HG03558 (cell line): ENCODE measurements around the gene TPRG1L.

Experiments used
- ATAC-seq: cut with Tn5 transposase; IDR thresholded peaks from one replicate; pipeline ENCODE4 v1.9.1; 2021; ENCODE audit warnings: moderate number of reproducible peaks; ENCODE audit not compliant: unreplicated experiment; ENCODE audit errors: extremely low read depth

Gene TPRG1L

DNA sequence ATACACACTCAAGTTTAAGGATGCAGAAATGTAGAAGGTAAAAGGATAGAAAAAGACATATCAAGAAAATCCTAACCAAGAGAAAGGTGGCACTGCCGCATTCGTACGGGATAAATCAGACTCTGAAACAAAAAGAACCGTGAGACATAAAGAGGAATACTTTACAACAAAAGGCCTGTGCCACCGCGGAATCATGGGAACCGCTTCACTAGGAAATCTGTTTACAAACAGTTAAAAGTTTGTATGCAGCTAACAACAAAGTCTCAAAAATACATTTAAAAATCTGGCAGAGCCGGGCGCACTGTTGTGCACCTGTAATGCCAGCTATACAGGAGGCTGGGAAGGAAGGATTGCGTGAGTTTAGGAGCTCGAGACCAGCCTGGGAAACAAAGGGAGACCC lies 17.0 kb downstream of the TPRG1L start:
- no peak for ATAC-seq

DNA sequence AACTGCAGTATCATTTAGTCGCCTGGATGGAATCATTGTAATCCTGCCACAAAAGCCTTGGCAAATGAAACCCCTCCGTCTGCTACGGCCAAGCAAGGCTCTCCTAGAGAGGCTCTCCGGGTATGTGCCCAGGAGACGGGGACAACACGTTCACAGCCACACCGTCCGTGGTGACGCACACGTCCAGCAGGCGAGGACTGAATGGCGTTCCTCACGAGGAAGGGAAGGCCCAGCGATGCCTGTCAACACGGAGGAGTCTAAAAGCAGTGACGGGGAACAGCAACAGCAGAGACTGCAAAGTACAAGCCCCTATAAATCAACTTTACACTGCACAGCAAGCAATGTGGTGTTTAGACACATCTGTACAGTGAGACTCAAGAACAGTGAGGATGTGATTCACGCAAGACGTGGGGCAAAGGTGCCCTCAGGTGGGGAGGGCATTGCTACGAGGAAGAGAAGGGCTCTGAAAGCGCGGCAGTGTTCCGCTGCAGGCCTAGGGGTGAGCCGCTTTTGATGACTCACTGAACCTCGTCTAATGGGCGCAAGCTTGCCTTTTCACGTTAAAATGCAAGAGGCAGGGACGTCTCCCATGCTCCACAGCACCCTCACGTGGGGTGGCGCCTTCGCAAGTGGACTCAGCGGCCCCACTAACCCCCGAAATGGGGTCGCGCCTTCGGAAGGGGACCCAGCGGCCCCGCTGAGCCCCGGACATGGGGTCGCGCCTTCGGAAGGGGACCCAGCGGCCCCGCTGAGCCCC lies 18.3 kb downstream of the TPRG1L start:
- no peak for ATAC-seq

DNA sequence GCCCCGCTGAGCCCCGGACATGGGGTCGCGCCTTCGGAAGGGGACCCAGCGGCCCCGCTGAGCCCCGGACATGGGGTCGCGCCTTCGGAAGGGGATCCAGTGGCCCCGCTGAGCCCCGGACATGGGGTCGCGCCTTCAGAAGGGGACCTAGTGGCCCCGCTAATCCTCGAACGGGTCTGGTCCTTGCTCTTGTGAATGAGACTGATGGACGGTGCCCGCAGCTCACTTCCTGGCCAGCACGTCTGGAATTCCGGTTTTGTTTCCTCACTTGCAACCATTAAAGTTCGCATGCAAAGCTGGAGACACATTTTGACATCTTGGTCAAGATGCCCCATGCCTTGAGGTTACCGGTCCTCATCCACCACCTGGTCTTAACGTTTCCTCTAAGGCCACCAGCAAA lies 19.5 kb downstream of the TPRG1L start:
- ATAC-seq, result no peak

DNA sequence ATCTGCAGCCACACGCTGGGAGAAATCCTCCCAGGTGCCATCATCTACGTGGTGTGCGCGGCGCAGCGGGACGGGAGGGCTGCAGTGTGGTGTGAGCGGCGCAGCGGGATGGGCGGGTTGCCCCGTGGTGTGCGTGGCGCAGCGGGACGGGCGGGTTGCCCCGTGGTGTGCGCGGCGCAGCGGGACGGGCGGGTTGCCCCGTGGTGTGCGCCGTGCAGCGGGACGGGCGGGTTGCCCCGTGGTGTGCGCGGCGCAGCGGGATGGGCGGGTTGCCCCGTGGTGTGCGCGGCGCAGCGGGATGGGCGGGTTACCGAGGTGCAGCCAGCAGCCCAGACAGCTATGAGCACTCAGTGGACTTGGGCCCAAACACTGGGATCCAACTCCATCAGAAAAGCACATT lies 20.4 kb downstream of the TPRG1L start:
- no peak for ATAC-seq

DNA sequence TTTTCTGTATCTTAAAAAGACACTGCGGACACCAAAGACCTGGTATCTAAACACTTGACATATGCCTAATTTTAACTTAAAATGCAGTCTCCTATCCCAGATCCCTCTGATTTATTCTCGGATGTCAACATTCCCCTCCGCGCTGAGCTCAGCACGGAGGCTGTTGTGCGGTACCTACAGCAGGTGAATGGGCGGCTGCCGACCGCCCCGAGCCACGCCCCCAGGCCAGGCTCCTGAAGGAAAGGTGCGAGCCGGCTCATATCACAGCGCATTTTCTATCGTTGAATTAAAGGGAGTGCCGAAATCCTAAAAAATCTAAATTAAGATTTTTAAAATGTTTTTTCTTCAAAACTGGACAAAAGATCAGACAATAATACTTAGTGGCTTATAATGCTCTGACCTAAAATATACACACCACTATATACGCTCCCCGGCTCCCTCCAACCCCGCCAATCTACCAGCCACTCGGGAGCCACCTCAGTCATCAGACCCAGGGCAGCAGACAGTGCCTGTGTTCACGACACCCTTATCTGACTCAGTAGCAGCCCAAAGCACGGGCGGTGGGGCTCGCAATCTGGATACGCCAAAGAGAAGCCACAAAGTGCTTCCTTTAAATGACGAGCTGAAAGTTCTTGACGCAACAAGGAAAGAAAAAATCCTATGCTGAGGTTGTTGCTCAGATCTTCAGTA lies 21.0 kb downstream of the TPRG1L start:
- ATAC-seq, result no peak

DNA sequence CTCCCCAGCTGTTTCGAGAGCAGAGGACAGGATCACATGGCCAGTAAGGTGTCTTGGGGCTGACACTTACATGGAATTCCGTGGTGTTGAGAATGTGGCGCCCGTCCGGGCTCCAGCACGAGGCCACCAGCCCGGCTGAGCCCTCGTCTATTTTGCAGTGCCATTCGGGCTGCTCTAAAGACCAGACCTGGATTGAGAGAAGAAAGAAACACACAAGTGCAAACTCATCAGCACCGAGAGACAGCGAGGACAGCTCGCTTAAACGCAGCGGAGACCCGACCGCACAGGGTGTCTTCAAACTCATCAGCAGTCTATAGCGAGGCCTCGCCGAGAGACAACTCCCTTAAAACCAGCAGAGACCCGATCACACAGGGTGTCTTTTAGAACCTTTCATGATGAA lies 21.8 kb downstream of the TPRG1L start:
- ATAC-seq, result no peak

DNA sequence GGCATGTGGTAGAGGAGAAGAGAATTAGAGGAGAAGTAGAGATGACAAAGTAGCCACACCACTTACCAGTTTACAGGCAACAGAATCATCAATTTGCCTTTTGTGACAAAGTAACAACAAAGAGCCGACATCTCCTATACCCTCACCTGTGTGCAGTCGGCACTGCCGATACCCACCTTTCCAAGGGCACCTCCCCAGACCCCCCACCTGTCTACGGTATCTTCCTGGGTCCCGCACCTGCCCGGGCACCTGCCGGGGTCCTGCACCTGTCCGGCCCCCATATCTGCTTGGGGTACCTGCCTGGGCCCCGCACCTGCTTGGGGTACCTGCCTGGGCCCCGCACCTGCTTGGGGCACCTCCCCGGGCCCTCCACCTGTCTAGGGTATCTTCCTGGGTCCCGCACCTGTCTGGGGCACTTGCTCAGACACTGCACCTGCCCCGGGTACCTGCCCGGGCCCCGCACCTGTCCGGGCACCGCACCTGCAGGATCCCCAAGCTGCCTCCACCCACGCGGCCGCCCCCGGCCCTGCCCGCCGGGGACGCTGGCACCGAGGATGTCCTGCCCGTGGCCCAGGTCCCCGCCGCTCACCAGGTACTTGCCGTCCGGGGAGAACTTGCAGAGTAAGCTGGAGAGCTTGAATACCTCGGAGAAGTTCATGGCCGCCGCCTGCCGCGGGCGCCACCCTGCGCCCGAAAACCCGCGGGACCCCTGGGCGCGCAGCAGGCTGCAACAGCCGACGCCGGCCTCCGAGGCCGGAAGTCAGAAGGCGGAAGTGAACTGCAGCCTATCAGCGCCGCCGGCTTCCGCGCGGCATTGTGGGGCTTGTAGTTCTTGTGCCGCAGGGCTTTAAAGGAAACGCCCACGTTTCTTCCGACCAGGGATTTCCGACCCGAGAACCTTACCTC lies 24.8 kb downstream of the TPRG1L start, which contains the start of gene WRAP73:
Gene WRAP73, minus strand, starts transcription at position 762 of the 906 bp plus-strand sequence. Its CDS starts 104 bp downstream, at position 658.
- ATAC-seq, result peak; percentile 43

DNA sequence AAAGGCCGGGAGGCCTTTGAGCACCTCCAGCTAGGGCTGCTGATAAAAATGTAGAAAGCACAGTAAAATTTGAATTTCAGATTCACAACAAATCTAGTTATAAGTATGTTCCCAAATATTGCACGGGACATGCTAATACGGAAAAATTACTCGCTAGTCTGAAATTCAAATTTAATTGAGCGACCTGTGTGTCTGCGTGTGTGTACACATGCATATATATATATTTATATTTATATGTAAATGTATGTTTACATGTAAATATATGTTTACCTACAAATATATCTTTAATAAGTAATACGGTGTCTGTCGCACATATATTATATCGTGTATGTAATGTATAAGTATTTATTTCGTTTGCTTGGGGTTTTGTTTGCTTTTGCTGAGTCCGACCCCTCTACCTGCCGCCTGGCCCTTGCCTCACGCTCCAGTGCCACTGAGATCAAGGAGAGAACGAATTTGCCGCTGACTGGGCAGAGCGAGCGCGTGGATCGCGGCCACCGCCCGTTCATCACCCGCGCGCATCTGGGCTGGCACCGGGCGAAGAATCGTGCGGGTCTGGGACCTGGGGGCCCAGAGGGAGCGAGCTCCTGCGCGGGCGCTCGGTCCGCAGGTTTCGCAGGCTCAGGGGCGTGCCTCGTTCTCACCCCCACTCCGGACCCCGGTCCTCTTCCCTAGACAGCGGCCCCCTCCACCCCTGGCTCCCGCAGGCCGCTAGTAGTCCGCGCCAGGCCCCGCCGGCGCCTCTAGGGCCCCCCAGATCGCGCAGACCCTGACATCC lies 25.6 kb downstream of the TPRG1L start:
- ATAC-seq, result no peak

DNA sequence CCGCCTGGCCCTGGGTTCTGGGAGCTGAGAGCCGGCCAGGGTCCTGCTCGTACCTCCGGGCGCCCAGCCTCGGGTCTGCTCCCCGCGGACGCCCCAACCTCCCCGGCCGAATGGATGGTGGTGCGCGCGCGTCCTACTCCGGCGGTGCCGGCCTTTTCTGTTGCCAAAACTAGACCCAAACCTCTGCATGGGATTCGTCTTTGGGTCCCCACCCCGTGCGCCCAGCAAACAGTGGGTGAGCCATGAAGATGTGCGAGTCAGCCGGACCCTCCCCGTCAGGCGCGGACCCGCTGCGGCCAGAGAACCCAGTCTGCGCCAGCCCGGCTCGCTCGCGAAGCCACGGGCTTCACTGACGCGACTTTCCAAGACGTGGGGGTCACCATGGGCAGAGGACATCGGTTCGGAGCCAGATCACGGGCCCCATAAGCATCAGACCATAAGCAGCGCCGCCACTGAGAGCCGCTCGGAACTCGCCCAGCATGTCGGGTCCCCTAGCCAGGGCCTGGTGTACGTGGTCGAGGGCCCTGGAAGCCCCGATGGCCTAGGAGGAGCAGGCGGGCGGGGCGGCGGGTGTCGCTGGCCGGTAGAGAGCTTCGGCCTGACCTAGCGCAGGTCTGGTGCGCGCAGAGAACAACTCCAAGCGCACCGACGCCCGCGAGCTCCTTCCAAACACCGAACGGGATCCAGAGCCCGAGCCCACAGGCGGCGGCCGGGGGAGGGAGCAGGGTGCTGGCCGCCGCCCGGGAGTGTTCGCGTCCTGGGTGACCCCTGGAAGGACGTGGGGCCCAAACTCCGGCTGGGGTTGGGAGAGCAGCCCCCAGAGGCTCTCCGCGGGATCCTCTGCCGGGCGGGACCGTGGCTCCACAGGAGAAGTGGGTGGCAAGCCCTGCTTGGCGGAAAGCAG lies 26.5 kb downstream of the TPRG1L start:
- ATAC-seq, result no peak

DNA sequence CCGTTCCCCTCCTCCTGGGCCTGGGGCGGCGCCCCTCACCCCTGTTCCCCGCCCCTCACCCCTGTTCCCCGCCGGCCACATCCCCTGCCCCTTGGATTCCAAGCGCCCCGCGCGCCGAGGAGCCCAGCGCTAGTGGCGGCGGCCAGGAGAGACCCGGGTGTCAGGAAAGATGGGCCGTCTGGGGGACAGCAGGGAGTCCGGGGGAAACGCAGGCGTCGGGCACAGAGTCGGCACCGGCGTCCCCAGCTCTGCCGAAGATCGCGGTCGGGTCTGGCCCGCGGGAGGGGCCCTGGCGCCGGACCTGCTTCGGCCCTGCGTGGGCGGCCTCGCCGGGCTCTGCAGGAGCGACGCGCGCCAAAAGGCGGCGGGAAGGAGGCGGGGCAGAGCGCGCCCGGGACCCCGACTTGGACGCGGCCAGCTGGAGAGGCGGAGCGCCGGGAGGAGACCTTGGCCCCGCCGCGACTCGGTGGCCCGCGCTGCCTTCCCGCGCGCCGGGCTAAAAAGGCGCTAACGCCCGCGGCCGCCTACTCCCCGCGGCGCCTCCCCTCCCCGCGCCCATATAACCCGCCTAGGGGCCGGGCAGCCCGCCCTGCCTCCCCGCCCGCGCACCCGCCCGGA lies 27.2 kb downstream of the TPRG1L start, which contains the start of gene TP73:
Gene TP73, plus strand, starts transcription at position 587 of the 618 bp plus-strand sequence. CDS start 29,850 bp downstream, outside the sequence.
- no peak for ATAC-seq

DNA sequence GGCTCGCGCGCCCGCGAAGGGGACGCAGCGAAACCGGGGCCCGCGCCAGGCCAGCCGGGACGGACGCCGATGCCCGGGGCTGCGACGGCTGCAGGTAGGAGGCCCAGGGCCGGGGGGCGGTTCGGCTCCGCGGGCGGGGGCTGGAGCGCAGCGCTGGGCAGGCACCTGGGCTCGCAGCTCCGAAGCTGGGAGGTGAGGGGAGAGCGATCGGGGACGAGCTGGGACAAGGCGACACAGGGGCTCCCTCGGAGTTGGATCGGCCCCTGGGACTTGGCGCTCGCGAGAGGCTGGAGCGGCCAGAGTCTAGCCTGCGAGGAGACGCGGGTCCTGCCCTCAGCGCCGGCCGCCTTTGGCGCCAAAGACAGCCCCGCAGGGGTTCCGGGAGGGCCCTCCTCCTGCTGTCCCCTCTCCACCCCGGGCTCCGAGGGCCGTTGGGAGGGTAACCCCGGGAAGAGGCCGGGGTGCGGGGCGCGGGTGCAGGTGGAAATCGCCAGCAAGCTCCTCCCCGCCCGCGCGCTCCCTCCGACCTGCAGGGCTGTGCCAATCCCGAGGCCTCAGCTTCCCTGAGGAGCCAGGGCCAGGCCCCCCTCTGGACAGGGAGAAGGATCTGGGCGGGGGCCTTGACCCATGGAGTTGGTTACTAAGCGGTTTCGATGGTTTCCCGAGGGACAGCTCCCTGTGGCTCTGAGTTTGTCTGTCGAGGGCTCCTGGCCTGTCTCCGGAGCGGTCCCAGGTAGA lies 27.9 kb downstream of the TPRG1L start:
- no peak for ATAC-seq

DNA sequence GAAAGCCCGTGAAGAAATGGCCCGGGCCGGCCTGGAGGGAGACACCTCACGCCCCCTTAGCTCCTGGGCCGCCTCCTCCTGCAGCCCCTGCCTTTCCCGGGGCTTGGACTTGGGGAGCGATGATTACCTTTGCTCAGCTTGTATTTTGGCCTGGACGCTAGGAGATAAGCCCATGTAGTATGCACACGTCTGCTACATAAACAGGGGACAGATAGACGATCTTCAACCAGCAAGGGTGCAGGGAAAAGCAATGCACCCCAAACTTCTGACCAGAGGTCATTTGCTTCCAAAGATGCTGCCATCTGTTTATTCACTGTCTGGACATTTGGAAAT lies 28.4 kb downstream of the TPRG1L start:
- ATAC-seq, result no peak

DNA sequence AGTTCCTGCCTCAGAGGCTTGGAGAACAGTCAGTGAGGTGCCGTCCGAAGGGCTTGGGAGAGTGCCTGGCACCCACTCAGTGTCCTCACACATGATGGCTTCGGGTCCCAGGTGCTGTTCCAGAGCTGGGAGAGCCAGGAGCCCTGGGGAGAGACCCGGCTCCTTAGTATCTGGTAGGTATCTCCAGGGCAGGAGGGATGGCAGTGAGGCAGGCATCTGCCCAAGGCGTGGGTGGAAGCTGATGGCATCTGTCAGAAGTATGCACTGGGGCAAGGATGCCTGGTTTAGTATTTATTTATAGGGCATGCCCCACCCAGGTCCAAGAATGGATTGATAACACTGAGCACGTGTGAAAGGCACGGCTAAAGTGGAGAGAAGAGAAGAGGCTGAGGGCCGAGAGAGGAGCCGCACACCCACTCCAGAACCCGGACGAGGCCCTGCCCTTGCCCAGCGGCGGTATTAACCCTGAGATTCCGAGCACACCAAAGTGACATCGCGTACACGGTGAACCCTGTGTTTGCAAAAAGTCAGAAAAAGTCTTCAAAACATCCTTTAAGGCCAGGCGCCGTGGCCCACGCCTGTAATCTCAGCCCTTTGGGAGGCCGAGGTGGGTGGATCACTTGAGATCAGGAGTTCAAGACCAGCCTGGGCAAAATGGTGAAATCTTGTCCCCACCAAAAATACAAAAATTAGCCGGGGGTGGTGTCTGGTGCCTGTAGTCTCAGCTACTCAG lies 29.9 kb downstream of the TPRG1L start:
- ATAC-seq, result no peak

DNA sequence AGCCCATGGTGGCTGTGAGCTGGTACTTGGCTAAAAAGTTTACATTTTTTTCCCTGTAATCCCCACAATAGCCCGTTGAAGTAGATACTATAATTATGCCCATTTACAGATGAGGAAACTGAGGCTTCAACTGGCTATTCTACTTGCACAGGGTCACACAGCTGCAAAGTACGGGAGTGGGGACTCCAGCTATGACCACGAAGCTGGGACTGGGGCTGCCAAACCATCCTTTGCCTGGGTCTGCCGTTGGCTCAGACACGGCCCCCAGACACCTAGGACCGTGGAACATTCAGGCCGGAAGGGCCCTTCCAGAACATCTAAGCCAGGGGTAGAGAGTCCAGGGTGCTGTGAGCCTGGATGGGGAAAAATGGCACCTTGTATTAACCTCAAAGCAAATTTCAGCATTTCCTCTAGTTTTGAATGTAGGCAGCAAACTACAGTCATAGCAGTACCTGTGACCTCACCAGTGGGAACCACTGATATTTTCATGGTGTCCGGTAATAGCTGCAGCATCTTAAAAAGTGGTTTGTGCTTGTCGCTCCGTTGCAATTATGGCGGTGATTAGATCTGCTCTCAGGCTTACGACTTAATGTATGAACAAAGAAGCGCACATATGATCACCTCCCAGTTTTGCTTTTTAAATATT lies 31.8 kb downstream of the TPRG1L start:
- peak; percentile 50 for ATAC-seq

DNA sequence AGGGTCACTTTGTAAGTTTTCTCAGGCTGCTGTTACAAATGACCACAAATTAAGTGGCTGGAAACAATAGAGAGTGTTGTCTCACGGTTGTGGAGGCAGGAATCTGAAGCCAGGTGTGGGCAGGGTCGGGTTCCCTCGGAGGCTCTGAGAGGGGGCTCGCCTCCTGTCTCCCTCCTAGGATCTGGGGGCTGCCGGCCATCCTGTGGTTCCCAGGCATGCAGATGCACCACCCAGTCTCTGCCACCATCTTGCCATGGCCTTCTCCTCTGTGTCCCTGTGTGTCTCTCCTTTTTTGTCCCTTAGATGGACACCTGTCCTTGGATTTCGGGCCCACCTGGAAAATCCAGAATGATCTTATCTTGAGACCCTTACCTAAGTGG lies 32.3 kb downstream of the TPRG1L start:
- ATAC-seq, result no peak

DNA sequence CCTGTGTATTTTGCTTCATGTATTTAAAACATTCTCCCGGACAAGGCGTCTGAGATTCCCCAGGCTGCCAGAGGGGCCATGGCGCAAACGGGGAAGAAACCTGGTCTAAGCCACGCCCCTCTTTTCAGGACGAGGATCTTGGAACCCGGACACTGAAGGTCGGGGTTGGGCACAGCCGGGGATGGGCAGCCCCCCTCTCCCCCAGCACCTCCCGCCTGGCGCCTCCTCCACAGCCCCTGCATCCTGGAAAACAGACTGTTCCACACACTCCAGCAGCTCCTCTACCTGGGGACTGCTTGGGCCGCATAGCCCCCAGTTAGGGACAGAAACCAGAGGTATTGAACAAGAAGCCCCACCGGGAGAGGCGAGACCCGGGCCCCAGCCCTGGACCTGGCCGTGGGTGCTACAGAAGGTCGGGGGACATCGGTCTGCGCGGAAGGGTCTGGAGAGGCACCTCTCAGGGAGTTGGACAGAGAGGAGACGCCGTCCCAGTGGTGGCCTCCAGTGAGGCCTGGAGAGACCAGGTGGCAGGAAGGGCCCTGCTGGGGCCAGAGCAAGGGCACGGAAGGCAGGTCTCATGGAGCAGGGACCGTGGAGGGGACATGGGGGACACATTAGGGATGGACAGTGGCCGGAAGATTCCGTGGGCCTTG lies 32.9 kb downstream of the TPRG1L start:
- no peak for ATAC-seq
